GM23338 (cell line): Measurements from ENCODE around the gene TRAF5. TPM values are rescaled to one million over a fixed set of nuclear protein-coding genes. Genes with fewer than 3 reads are reported as not detected.

ENCODE experiments used
- ATAC-seq: fragments of 200-7000 bp; cut with Tn5 transposase; 3 replicates; pipeline ENCODE4 v1.9.1; 2020
- DNase-seq: peaks from one replicate; pipeline ENCODE4 v3.0.0-alpha.2; 2015; ENCODE audit warnings: low spot score
- H2AFZ ChIP-seq: fragments of 200-600 bp; sonication (generic); 2 replicates; pipeline ENCODE4 v1.8.0; 2016; ENCODE audit warnings: antibody characterized with exemption, mild to moderate bottlenecking, moderate library complexity
- H3F3A ChIP-seq: fragments of 200-600 bp; sonication (generic); replicated peaks from 2 replicates; pipeline ENCODE4 v1.8.0; 2017; ENCODE audit warnings: antibody characterized with exemption, mixed run types, low read depth
- H3K27ac ChIP-seq: fragments of 200-600 bp; sonication (generic); 2 replicates; pipeline ENCODE4 v1.6.1; 2016; ENCODE audit warnings: low read depth
- H3K27me3 ChIP-seq: fragments of 200-600 bp; sonication (generic); 2 replicates; pipeline ENCODE4 v1.8.0; 2016; ENCODE audit warnings: mild to moderate bottlenecking, mixed run types, moderate library complexity; ENCODE audit not compliant: insufficient read depth
- H3K36me3 ChIP-seq: fragments of 200-600 bp; sonication (generic); 2 replicates; pipeline ENCODE4 v1.8.0; 2016; ENCODE audit warnings: mild to moderate bottlenecking; ENCODE audit not compliant: insufficient read depth
- H3K4me1 ChIP-seq: fragments of 200-600 bp; sonication (generic); 2 replicates; pipeline ENCODE4 v1.8.0; 2016; ENCODE audit warnings: mild to moderate bottlenecking, moderate library complexity; ENCODE audit not compliant: insufficient read depth
- H3K4me2 ChIP-seq: fragments of 200-600 bp; sonication (generic); 2 replicates; pipeline ENCODE4 v1.7.1; 2017; ENCODE audit warnings: mixed run types
- H3K4me3 ChIP-seq: fragments of 200-600 bp; sonication (generic); 2 replicates; pipeline ENCODE4 v1.6.1; 2016; ENCODE audit warnings: mixed run types
- H3K79me2 ChIP-seq: fragments of 200-600 bp; sonication (generic); replicated peaks from 2 replicates; pipeline ENCODE4 v1.8.0; 2017; ENCODE audit warnings: mild to moderate bottlenecking; ENCODE audit not compliant: insufficient read depth
- H3K9me2 ChIP-seq: fragments of 200-600 bp; sonication (generic); 2 replicates; pipeline ENCODE4 v1.8.0; 2017; ENCODE audit not compliant: insufficient read depth
- H4K20me1 ChIP-seq: fragments of 200-600 bp; sonication (generic); replicated peaks from 2 replicates; pipeline ENCODE4 v1.8.0; 2017; ENCODE audit warnings: mild to moderate bottlenecking; ENCODE audit not compliant: insufficient read depth
- H3K27ac Mint-ChIP-seq: 2 replicates; pipeline ENCODE4 v1.8.0; 2020; ENCODE audit warnings: inconsistent platforms, mild to moderate bottlenecking, moderate library complexity, mixed read lengths
- H3K27me3 Mint-ChIP-seq: 3 replicates; pipeline ENCODE4 v1.8.0; 2022; ENCODE audit warnings: low read depth, mild to moderate bottlenecking, moderate library complexity, mixed read lengths, inconsistent platforms; ENCODE audit not compliant: insufficient read depth, poor library complexity
- H3K36me3 Mint-ChIP-seq: 3 replicates; pipeline ENCODE4 v1.8.0; 2021; ENCODE audit warnings: low read depth, mild to moderate bottlenecking, inconsistent platforms, moderate library complexity, mixed read lengths
- H3K4me1 Mint-ChIP-seq: 3 replicates; pipeline ENCODE4 v1.8.0; 2020; ENCODE audit warnings: mild to moderate bottlenecking, inconsistent platforms, mixed read lengths
- H3K4me3 Mint-ChIP-seq: 3 replicates; pipeline ENCODE4 v1.8.0; 2021; ENCODE audit warnings: moderate library complexity, mild to moderate bottlenecking, inconsistent platforms, mixed read lengths
- H3K9me3 Mint-ChIP-seq: 3 replicates; pipeline ENCODE4 v1.8.0; 2020; ENCODE audit warnings: moderate library complexity, mild to moderate bottlenecking, inconsistent platforms, mixed read lengths
- CREB1 ChIP-seq: fragments of 250-450 bp; sonication (Bioruptor Pico); IDR thresholded peaks from 2 replicates; pipeline ENCODE4 v1.5.0; 2020; ENCODE audit warnings: low read depth, mild to moderate bottlenecking, moderate library complexity
- JUNB ChIP-seq: IDR thresholded peaks from one replicate; pipeline ENCODE4 v1.6.1; 2016; ENCODE audit warnings: antibody characterized with exemption; ENCODE audit not compliant: unreplicated experiment
- NANOG ChIP-seq: IDR thresholded peaks from 2 replicates; pipeline ENCODE4 v1.6.1; 2016; ENCODE audit warnings: antibody characterized with exemption, borderline replicate concordance
- POLR2AphosphoS5 ChIP-seq: IDR thresholded peaks from 2 replicates; pipeline ENCODE4 v1.6.1; 2016; ENCODE audit warnings: antibody characterized with exemption, low read depth
- STAT1 ChIP-seq: IDR thresholded peaks from one replicate; pipeline ENCODE4 v1.6.1; 2016; ENCODE audit warnings: antibody characterized with exemption; ENCODE audit not compliant: unreplicated experiment
- ZNF114 ChIP-seq: fragments of 250-450 bp; sonication (Bioruptor Pico); IDR thresholded peaks from 2 replicates; pipeline ENCODE4 v1.5.0; 2020; ENCODE audit warnings: mild to moderate bottlenecking, moderate library complexity
- polyA plus RNA-seq: library from polyadenylated mRNA; unstranded; fragments of >200 nt; fragmentation: Nextera tagmentation; extraction: Ambion mirVana; gene quantifications from 2 replicates; pipeline ENCODE4 v1.2.1, GENCODE V29; 2016
- total RNA-seq: library from RNA; depleted of rRNA; stranded (reverse); fragments of >200 nt; shearing (Covaris generic); gene quantifications from 2 replicates; pipeline ENCODE4 v1.2.3, GENCODE V29; 2014
- TF ChIP-seq, protein P1 (sequence below), 2 experiments: fragments of 200-600 bp in 1 of 2; sonication (generic) in 1 of 2; conservative IDR thresholded peaks; 2 replicates each; pipeline versions ENCODE4 v1.5.1 to v1.6.1; 2016 to 2017; ENCODE audit warnings: antibody characterized with exemption in 2 of 2, low read depth in 2 of 2, mild to moderate bottlenecking in 2 of 2, moderate library complexity in 1 of 2
- TF ChIP-seq, protein P2 (sequence below): fragments of 250-450 bp; sonication (Bioruptor Pico); IDR thresholded peaks from 2 replicates; pipeline ENCODE4 v1.5.0; 2020; ENCODE audit warnings: mild to moderate bottlenecking, moderate library complexity
- TF ChIP-seq, protein P3 (sequence below): IDR thresholded peaks from 2 replicates; pipeline ENCODE4 v1.6.1; 2016; ENCODE audit warnings: antibody characterized with exemption

Gene TRAF5
- total and polyA plus RNA-seq, 2 experiments from 2014 or later, result 9.2 to 18.9 TPM

DNA sequence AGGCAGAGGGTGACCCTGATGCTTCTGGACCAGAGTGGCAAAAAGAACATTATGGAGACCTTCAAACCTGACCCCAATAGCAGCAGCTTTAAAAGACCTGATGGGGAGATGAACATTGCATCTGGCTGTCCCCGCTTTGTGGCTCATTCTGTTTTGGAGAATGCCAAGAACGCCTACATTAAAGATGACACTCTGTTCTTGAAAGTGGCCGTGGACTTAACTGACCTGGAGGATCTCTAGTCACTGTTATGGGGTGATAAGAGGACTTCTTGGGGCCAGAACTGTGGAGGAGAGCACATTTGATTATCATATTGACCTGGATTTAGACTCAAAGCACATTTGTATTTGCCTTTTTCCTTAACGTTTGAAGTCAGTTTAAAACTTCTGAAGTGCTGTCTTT is 45.8 kb downstream of the TRAF5 start:
- Histone ChIP-seq H3K4me2 (no peak overlapping the region), H3K36me3 (no peaks in the 10 kb centered on the region), H3K9me2 (no peaks in the 10 kb centered on the region), H3K4me3 (no peak overlapping the region), H3F3A (no peaks in the 10 kb centered on the region), H3K4me1 (peaks cover 19% of the 10 kb centered on the region; the same call in 1 of the 2 replicates), H3K27me3 (no peaks in the 10 kb centered on the region), H3K79me2 (no peaks in the 10 kb centered on the region), H4K20me1 (no peaks in the 10 kb centered on the region), H2AFZ (no peak overlapping the region), H3K27ac (no peak overlapping the region)
- TF ChIP-seq NANOG (no peak), STAT1 (no peak), JUNB (no peak), ZNF114 (CRISPR knock-in tag) (no peak)
- Mint-ChIP-seq H3K27me3 (peaks cover 3% of the 10 kb centered on the region), H3K27ac (no peak overlapping the region), H3K4me1 (peaks cover 36% of the 10 kb centered on the region), H3K36me3 (peaks cover 12% of the 10 kb centered on the region; the same call in 2 of the 3 replicates), H3K9me3 (no peaks in the 10 kb centered on the region), H3K4me3 (no peak overlapping the region)
- no peak for ATAC-seq
- no peak for DNase-seq

DNA sequence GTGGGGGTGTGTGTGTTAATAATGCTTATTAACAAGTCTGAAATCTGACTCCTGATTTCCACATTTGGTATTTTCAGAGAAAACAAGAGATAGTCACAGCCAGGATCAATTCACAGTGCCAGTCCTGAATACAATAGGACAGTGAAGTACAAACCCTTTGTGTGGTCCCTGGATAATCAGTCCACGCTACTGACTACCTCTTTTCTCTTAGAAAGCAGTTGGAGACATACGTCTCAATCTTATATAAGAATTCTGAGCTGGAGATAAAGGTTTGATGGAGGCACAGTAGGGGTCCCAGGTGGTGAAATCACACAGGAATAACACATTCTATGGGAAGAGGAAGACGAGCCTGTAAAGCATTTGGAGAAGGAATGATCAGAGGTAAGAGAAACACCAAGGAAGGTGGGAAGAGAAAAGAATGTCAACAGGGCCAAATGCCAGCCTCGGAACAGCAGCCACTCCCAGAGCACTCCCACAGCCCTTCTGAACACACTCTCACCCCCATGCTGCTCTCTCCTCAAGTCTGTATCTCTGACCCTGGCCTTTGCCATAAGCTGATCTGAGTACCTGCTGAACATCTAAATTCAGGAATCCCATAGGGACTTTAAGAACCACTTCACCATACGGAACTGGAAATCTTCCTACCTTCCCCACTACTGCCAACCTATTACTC is 48.6 kb downstream of the TRAF5 start:
- no peak overlapping the region for H3K4me2 ChIP-seq
- TF ChIP-seq NANOG (no peak), POLR2AphosphoS5 (no peak), CREB1 (CRISPR knock-in tag) (no peak)
- TF ChIP-seq, protein P1, sequence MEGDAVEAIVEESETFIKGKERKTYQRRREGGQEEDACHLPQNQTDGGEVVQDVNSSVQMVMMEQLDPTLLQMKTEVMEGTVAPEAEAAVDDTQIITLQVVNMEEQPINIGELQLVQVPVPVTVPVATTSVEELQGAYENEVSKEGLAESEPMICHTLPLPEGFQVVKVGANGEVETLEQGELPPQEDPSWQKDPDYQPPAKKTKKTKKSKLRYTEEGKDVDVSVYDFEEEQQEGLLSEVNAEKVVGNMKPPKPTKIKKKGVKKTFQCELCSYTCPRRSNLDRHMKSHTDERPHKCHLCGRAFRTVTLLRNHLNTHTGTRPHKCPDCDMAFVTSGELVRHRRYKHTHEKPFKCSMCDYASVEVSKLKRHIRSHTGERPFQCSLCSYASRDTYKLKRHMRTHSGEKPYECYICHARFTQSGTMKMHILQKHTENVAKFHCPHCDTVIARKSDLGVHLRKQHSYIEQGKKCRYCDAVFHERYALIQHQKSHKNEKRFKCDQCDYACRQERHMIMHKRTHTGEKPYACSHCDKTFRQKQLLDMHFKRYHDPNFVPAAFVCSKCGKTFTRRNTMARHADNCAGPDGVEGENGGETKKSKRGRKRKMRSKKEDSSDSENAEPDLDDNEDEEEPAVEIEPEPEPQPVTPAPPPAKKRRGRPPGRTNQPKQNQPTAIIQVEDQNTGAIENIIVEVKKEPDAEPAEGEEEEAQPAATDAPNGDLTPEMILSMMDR (conservative IDR thresholded peaks at IDR 0.05; ENCODE audit: low read depth in 2 of 2), result no peak
- TF ChIP-seq, protein P2, sequence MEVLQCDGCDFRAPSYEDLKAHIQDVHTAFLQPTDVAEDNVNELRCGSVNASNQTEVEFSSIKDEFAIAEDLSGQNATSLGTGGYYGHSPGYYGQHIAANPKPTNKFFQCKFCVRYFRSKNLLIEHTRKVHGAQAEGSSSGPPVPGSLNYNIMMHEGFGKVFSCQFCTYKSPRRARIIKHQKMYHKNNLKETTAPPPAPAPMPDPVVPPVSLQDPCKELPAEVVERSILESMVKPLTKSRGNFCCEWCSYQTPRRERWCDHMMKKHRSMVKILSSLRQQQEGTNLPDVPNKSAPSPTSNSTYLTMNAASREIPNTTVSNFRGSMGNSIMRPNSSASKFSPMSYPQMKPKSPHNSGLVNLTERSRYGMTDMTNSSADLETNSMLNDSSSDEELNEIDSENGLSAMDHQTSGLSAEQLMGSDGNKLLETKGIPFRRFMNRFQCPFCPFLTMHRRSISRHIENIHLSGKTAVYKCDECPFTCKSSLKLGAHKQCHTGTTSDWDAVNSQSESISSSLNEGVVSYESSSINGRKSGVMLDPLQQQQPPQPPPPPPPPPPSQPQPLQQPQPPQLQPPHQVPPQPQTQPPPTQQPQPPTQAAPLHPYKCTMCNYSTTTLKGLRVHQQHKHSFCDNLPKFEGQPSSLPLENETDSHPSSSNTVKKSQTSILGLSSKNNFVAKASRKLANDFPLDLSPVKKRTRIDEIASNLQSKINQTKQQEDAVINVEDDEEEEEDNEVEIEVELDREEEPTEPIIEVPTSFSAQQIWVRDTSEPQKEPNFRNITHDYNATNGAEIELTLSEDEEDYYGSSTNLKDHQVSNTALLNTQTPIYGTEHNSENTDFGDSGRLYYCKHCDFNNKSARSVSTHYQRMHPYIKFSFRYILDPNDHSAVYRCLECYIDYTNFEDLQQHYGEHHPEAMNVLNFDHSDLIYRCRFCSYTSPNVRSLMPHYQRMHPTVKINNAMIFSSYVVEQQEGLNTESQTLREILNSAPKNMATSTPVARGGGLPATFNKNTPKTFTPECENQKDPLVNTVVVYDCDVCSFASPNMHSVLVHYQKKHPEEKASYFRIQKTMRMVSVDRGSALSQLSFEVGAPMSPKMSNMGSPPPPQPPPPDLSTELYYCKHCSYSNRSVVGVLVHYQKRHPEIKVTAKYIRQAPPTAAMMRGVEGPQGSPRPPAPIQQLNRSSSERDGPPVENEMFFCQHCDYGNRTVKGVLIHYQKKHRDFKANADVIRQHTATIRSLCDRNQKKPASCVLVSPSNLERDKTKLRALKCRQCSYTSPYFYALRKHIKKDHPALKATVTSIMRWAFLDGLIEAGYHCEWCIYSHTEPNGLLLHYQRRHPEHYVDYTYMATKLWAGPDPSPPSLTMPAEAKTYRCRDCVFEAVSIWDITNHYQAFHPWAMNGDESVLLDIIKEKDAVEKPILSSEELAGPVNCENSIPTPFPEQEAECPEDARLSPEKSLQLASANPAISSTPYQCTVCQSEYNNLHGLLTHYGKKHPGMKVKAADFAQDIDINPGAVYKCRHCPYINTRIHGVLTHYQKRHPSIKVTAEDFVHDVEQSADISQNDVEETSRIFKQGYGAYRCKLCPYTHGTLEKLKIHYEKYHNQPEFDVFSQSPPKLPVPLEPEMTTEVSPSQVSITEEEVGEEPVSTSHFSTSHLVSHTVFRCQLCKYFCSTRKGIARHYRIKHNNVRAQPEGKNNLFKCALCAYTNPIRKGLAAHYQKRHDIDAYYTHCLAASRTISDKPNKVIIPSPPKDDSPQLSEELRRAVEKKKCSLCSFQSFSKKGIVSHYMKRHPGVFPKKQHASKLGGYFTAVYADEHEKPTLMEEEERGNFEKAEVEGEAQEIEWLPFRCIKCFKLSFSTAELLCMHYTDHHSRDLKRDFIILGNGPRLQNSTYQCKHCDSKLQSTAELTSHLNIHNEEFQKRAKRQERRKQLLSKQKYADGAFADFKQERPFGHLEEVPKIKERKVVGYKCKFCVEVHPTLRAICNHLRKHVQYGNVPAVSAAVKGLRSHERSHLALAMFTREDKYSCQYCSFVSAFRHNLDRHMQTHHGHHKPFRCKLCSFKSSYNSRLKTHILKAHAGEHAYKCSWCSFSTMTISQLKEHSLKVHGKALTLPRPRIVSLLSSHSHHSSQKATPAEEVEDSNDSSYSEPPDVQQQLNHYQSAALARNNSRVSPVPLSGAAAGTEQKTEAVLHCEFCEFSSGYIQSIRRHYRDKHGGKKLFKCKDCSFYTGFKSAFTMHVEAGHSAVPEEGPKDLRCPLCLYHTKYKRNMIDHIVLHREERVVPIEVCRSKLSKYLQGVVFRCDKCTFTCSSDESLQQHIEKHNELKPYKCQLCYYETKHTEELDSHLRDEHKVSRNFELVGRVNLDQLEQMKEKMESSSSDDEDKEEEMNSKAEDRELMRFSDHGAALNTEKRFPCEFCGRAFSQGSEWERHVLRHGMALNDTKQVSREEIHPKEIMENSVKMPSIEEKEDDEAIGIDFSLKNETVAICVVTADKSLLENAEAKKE (CRISPR knock-in tag), result no peak
- TF ChIP-seq, protein P3, sequence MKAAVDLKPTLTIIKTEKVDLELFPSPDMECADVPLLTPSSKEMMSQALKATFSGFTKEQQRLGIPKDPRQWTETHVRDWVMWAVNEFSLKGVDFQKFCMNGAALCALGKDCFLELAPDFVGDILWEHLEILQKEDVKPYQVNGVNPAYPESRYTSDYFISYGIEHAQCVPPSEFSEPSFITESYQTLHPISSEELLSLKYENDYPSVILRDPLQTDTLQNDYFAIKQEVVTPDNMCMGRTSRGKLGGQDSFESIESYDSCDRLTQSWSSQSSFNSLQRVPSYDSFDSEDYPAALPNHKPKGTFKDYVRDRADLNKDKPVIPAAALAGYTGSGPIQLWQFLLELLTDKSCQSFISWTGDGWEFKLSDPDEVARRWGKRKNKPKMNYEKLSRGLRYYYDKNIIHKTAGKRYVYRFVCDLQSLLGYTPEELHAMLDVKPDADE, result no peak

More for the DNA sequence above, 48.6 kb downstream of the TRAF5 start:
- ATAC-seq (peak; percentile 41), DNase-seq (peak; percentile 24)
- Mint-ChIP-seq H3K4me3 (no peak overlapping the region), H3K27ac (0 out of 2 replicates have a peak overlapping the region, but pooled peaks have one; percentile 16), H3K9me3 (no peaks in the 10 kb centered on the region), H3K27me3 (no peaks in the 10 kb centered on the region), H3K4me1 (peaks cover 49% of the 10 kb centered on the region), H3K36me3 (peaks cover 11% of the 10 kb centered on the region; the same call in 2 of the 3 replicates)
- Histone ChIP-seq H3K9me2 (no peaks in the 10 kb centered on the region), H3K27me3 (no peaks in the 10 kb centered on the region), H3F3A (no peaks in the 10 kb centered on the region), H3K36me3 (no peaks in the 10 kb centered on the region), H3K27ac (no peak overlapping the region; the same call in 1 of the 2 replicates), H3K4me3 (no peak overlapping the region), H3K4me1 (peaks cover 25% of the 10 kb centered on the region), H2AFZ (no peak overlapping the region), H3K79me2 (no peaks in the 10 kb centered on the region), H4K20me1 (no peaks in the 10 kb centered on the region)
